ENCODE data around the gene SOWAHB.

GRCh38 chr4:76854858-76855257 lies 43.1 kb downstream of the SOWAHB start:
- TF ChIP-seq CTCF (tag by site-specific recombination; IDR thresholded peaks at IDR 0.05) (no peak), ZNF837 (tag by site-specific recombination; IDR thresholded peaks at IDR 0.05) (no peak), ZNF768 (tag by site-specific recombination; IDR thresholded peaks at IDR 0.05) (no peak), ZNF274 (IDR thresholded peaks at IDR 0.05; ENCODE audit: low read length) (no peak), ZNF274 (tag by site-specific recombination; IDR thresholded peaks at IDR 0.05; ENCODE audit: borderline replicate concordance) (no peak), ZNF514 (tag by site-specific recombination; IDR thresholded peaks at IDR 0.05) (no peak), ZNF558 (tag by site-specific recombination; IDR thresholded peaks at IDR 0.05) (no peak), ZNF175 (tag by site-specific recombination; IDR thresholded peaks at IDR 0.05) (no peak), ZNF362 (tag by site-specific recombination; IDR thresholded peaks at IDR 0.05) (no peak), ZBTB11 (tag by site-specific recombination; conservative IDR thresholded peaks at IDR 0.05; ENCODE audit: low read depth) (no peak)

Data from HEK293 (cell line).